Endothelial cell of umbilical vein (primary cell): ENCODE measurements around the gene TPM4. TPM values are rescaled to one million over a fixed set of nuclear protein-coding genes. Genes with fewer than 3 reads are reported as not detected.

Experiments used
- Bru-seq: library from RNA; stranded (reverse); fragments of 400-500 nt; gene quantifications from one replicate; lab custom pipeline; 2021; lab: Mats Ljungman, UMichigan
- BruChase-seq, 2 experiments: library from RNA; stranded (reverse); fragments of 400-500 nt; gene quantifications; one replicate each; lab custom pipeline; 2021; lab: Mats Ljungman, UMichigan
- BruUV-seq: library from RNA; stranded (reverse); fragments of 400-500 nt; replicated peaks from 2 replicates; lab custom pipeline; 2021; lab: Mats Ljungman, UMichigan
- CTCF ChIA-PET: fragments of 300-600, 350-600 bp; sonication (Branson Sonifier 250); formaldehyde crosslinking; loops from one replicate; lab custom pipeline; 2021; ENCODE audit warnings: antibody characterized with exemption, inconsistent platforms; lab: Charles Lee
- POLR2A ChIA-PET: fragments of 300-600, 350-600 bp; sonication (Branson Sonifier 250); formaldehyde crosslinking; loops from one replicate; lab custom pipeline; 2021; ENCODE audit warnings: antibody characterized with exemption, inconsistent platforms; lab: Charles Lee
- DNase-seq: peaks from one replicate; pipeline ENCODE4 v3.0.0-alpha.2; 2011; ENCODE audit warnings: low read depth, low spot score
- FAIRE-seq: peaks from 2 replicates; lab custom pipeline; 2011; peaks lifted over from hg19 to GRCh38; lab: Jason Lieb, UNC
- H2AFZ ChIP-seq: 2 replicates; pipeline ENCODE4 v1.6.0; 2012; ENCODE audit warnings: low read depth, low read length, control low read depth, inconsistent platforms
- H3K27ac ChIP-seq: 2 replicates; pipeline ENCODE4 v1.5.1; 2011; ENCODE audit warnings: low read depth, mild to moderate bottlenecking, control low read depth, low read length, moderate library complexity; ENCODE audit not compliant: insufficient read depth
- H3K27me3 ChIP-seq, 2 experiments: 2 replicates each; pipeline versions ENCODE4 v1.6.0 to v1.6.1; 2011; ENCODE audit warnings: low read length in 2 of 2, mixed read lengths in 1 of 2; ENCODE audit not compliant: control insufficient read depth in 2 of 2, insufficient read depth in 2 of 2
- H3K36me3 ChIP-seq, 2 experiments: 2 replicates in 1 of 2; 3 replicates in 1 of 2; pipeline ENCODE4 v1.5.1; 2011; ENCODE audit warnings: low read length in 2 of 2, mild to moderate bottlenecking in 1 of 2, moderate library complexity in 1 of 2; ENCODE audit not compliant: control insufficient read depth in 2 of 2, insufficient read depth in 2 of 2; ENCODE audit errors: extremely low read depth in 1 of 2
- H3K4me1 ChIP-seq: 3 replicates; pipeline ENCODE4 v1.5.1; 2011; ENCODE audit warnings: mild to moderate bottlenecking, low read length; ENCODE audit not compliant: control insufficient read depth, insufficient read depth; ENCODE audit errors: extremely low read depth
- H3K4me2 ChIP-seq: 2 replicates; pipeline ENCODE4 v1.6.1; 2011; ENCODE audit warnings: low read length, control low read depth, mixed read lengths; ENCODE audit not compliant: insufficient read depth
- H3K4me3 ChIP-seq, 3 experiments: fragments of 200-600 bp in 1 of 3; sonication (generic), shearing (Covaris generic) in 1 of 3; replicated peaks in 1 of 3; 2 replicates each; pipeline ENCODE4 v1.5.1; 2011 to 2016; ENCODE audit warnings: control low read depth in 3 of 3, low read length in 3 of 3, mild to moderate bottlenecking in 2 of 3, inconsistent platforms in 1 of 3, low read depth in 1 of 3, moderate library complexity in 1 of 3; ENCODE audit not compliant: insufficient read depth in 1 of 3
- H3K79me2 ChIP-seq: 2 replicates; pipeline ENCODE4 v1.6.0; 2012; ENCODE audit warnings: low read length, inconsistent platforms; ENCODE audit not compliant: control insufficient read depth, insufficient read depth
- H3K9ac ChIP-seq: replicated peaks from 2 replicates; pipeline ENCODE3; 2011; ENCODE audit warnings: low read length, control low read depth; ENCODE audit not compliant: insufficient read depth; ENCODE audit errors: extremely low read depth
- H3K9me1 ChIP-seq: replicated peaks from 3 replicates; pipeline ENCODE4 v1.6.0; 2011; ENCODE audit warnings: mild to moderate bottlenecking, low read length; ENCODE audit not compliant: control insufficient read depth, insufficient read depth; ENCODE audit errors: extremely low read depth
- H3K9me3 ChIP-seq: replicated peaks from 2 replicates; pipeline ENCODE4 v1.5.1; 2012; ENCODE audit warnings: low read length, inconsistent platforms; ENCODE audit not compliant: control insufficient read depth, insufficient read depth
- H4K20me1 ChIP-seq: replicated peaks from 2 replicates; pipeline ENCODE3; 2011; ENCODE audit warnings: mild to moderate bottlenecking, low read length; ENCODE audit not compliant: control insufficient read depth, insufficient read depth; ENCODE audit errors: extremely low read depth
- EZH2 ChIP-seq: IDR thresholded peaks from 2 replicates; pipeline ENCODE4 v1.6.1; 2012; ENCODE audit warnings: borderline replicate concordance, low read depth, mild to moderate bottlenecking, moderate library complexity, low read length, inconsistent platforms; ENCODE audit not compliant: severe bottlenecking
- FOS ChIP-seq: IDR thresholded peaks from 2 replicates; pipeline ENCODE4 v1.6.1; 2011; ENCODE audit warnings: mild to moderate bottlenecking, low read length, moderate library complexity, borderline replicate concordance; ENCODE audit not compliant: insufficient read depth
- GATA2 ChIP-seq: IDR thresholded peaks from 2 replicates; pipeline ENCODE4 v1.7.0; 2011; ENCODE audit warnings: low read depth, mild to moderate bottlenecking, moderate library complexity, mixed read lengths, low read length; ENCODE audit not compliant: insufficient read length, insufficient read depth
- JUN ChIP-seq: IDR thresholded peaks from 2 replicates; pipeline ENCODE4 v1.6.1; 2011; ENCODE audit warnings: borderline replicate concordance, low read depth; ENCODE audit not compliant: insufficient read length, insufficient read depth
- MYC ChIP-seq: IDR thresholded peaks from one replicate; pipeline ENCODE4 v1.6.1; 2011; ENCODE audit warnings: mild to moderate bottlenecking, low read depth, low read length
- POLR2A ChIP-seq: IDR thresholded peaks from 2 replicates; pipeline ENCODE4 v1.6.1; 2012; ENCODE audit warnings: low read depth, mild to moderate bottlenecking, control low read depth, low read length
- POLR2AphosphoS5 ChIP-seq: IDR thresholded peaks from 2 replicates; pipeline ENCODE4 v1.6.1; 2012; ENCODE audit warnings: low read depth, mild to moderate bottlenecking, control low read depth, low read length, moderate library complexity; ENCODE audit not compliant: insufficient read depth
- dilution Hi-C: fragments of 300-500 bp; cut with MboI; formaldehyde crosslinking; loops from one replicate; pipeline ENCODE4 v1.15.0; 2019; ENCODE audit warnings: low sequenced_read_pairs; ENCODE audit not compliant: extremely low pct_ligation_motif_present
- intact Hi-C: fragments of 100-400 bp; cut with micrococcal nuclease; formaldehyde crosslinking; loops from one replicate; pipeline ENCODE4 v1.10.0; 2022
- long read RNA-seq: library from polyadenylated mRNA; stranded (forward); transcript quantifications from one replicate; pipeline ENCODE4 v2.0.0, GENCODE V29; 2021
- polyA minus RNA-seq, 3 experiments: library from RNA; depleted of rRNA, polyadenylated mRNA; stranded (reverse); fragments of >200 nt; gene quantifications; 1 replicate in 1 of 3; 2 replicates in 2 of 3; pipeline ENCODE4 v1.2.3, GENCODE V29; 2011
- polyA plus RNA-seq, 4 experiments: library from polyadenylated mRNA; depleted of rRNA in 3 of 4; stranded (reverse) in 3 of 4; unstranded in 1 of 4; fragments of >200 nt; gene quantifications; 2 replicates each; pipeline versions ENCODE4 v1.2.1 to v1.2.3, GENCODE V29; 2011 to 2012; ENCODE audit warnings: missing spikeins in 1 of 4
- total RNA-seq: library from RNA; stranded (reverse); gene quantifications from 2 replicates; pipeline ENCODE4 v1.2.3, GENCODE V29; 2021
- TF ChIP-seq, protein P1 (sequence below): IDR thresholded peaks from 2 replicates; pipeline ENCODE4 v1.6.1; 2011; ENCODE audit not compliant: insufficient read depth, insufficient read length
- TF ChIP-seq, protein P2 (sequence below), 2 donors: IDR thresholded peaks; 1 replicate in 1 of 2; 2 replicates in 1 of 2; pipeline ENCODE4 v1.5.1; 2011; ENCODE audit warnings: low read length in 2 of 2, mild to moderate bottlenecking in 2 of 2, moderate library complexity in 2 of 2, control low read depth in 1 of 2, inconsistent platforms in 1 of 2, low read depth in 1 of 2; ENCODE audit not compliant: insufficient read depth in 1 of 2; ENCODE audit errors: extremely low read depth in 1 of 2

Gene TPM4
- total RNA-seq (875 and 924 TPM in 2 replicates), polyA plus RNA-seq (356 and 430 TPM in 2 replicates), polyA minus RNA-seq (357 TPM in 2 replicates), Bru-seq, nascent RNA (percentile 97 among the genes with signal in this experiment), BruChase-seq, experiment 1, labeled RNA remaining after a 6-hour chase (percentile 99 among the genes with signal in this experiment), BruChase-seq, experiment 2, labeled RNA remaining after a 2-hour chase (percentile 98 among the genes with signal in this experiment)
- 649 and 651 TPM in 2 replicates for polyA plus RNA-seq (2011; cell fraction: cytosol; rRNA removed)
- polyA plus RNA-seq (2011; cell fraction: nucleus; rRNA removed): 485 and 680 TPM in 2 replicates
- polyA plus RNA-seq (2012): 943 and 960 TPM in 2 replicates
- 149 TPM for polyA minus RNA-seq (2011; cell fraction: cytosol; rRNA and poly(A)+ RNA removed)
- polyA minus RNA-seq (2011; cell fraction: nucleus; rRNA and poly(A)+ RNA removed): 220 and 242 TPM in 2 replicates
- long read RNA-seq, transcript TPM4-213 (1 exons, 2,672 nt): minor isoform, 114 of 2,573 reads
- long read RNA-seq, transcript TPM4-201 (8 exons, 2,666 nt): major isoform, 2,135 of 2,573 reads
- long read RNA-seq, transcript TPM4-202 (9 exons, 1,417 nt): minor isoform, 44 of 2,573 reads
- long read RNA-seq, partial matches to known transcripts: 56 of 2,573 reads
- long read RNA-seq, other reads (novel, unspliced or antisense): 222 of 2,573 reads

GRCh38 chr19:16076154-16076957 lies at the start of gene TPM4:
Gene TPM4 (plus strand): TSS chr19:16076495. CDS start chr19:16076566, 71 bp downstream.
- POLR2A ChIA-PET: interaction anchor here (0.6 to 4.6 kb wide), 3 partner anchors 10 to 36 kb away, joined by 4 to 24 read pairs (median 9); no protein-coding TSS in a partner anchor
- no TSS peak for BruUV-seq

More at GRCh38 chr19:16076154-16076957, at the start of gene TPM4:
- no peaks in the 10 kb centered on the region for H4K20me1 ChIP-seq
- FAIRE-seq (peak; percentile 94), DNase-seq (peak; percentile 90)
- peak within 1 kb of the TSS; percentile 95 for H3K4me2 ChIP-seq
- dilution Hi-C loops: no loop called here
- peaks cover 5 to 10% of the 10 kb centered on the region in 2 experiments for H3K36me3 ChIP-seq
- no peaks in the 10 kb centered on the region for H3K9me1 ChIP-seq
- TF ChIP-seq EZH2 (no peak), POLR2A (peak; percentile 89), GATA2 (no peak), POLR2AphosphoS5 (peak; percentile 99), JUN (no peak), MYC (no peak), FOS (no peak)
- TF ChIP-seq, protein P1, sequence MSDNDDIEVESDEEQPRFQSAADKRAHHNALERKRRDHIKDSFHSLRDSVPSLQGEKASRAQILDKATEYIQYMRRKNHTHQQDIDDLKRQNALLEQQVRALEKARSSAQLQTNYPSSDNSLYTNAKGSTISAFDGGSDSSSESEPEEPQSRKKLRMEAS: no peak
- TF ChIP-seq, protein P2, sequence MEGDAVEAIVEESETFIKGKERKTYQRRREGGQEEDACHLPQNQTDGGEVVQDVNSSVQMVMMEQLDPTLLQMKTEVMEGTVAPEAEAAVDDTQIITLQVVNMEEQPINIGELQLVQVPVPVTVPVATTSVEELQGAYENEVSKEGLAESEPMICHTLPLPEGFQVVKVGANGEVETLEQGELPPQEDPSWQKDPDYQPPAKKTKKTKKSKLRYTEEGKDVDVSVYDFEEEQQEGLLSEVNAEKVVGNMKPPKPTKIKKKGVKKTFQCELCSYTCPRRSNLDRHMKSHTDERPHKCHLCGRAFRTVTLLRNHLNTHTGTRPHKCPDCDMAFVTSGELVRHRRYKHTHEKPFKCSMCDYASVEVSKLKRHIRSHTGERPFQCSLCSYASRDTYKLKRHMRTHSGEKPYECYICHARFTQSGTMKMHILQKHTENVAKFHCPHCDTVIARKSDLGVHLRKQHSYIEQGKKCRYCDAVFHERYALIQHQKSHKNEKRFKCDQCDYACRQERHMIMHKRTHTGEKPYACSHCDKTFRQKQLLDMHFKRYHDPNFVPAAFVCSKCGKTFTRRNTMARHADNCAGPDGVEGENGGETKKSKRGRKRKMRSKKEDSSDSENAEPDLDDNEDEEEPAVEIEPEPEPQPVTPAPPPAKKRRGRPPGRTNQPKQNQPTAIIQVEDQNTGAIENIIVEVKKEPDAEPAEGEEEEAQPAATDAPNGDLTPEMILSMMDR (IDR thresholded peaks at IDR 0.05; ENCODE audit: extremely low read depth in 1 of 2, insufficient read depth in 1 of 2, low read depth in 1 of 2, low read length in 2 of 2): no peak
- CTCF ChIA-PET: interaction anchor here (0.9 to 5.2 kb wide), 6 partner anchors 10 to 35 kb away, joined by 3 to 40 read pairs (median 6); partner anchors contain the start of gene RAB8A
- peak within 1 kb of the TSS; percentile 99 for H3K9ac ChIP-seq
- intact Hi-C loops: loop anchor here (1.0 to 10.0 kb wide), 4 partner anchors 9 to 826 kb away; partner anchors contain the start of gene KLF2
- H3K27ac ChIP-seq: peak within 1 kb of the TSS; percentile 100
- no peaks in the 10 kb centered on the region for H3K27me3 ChIP-seq
- H3K9me3 ChIP-seq: no peaks in the 10 kb centered on the region
- peak within 1 kb of the TSS; percentile 64 to 96 (median 95) for H3K4me3 ChIP-seq
- H3K79me2 ChIP-seq: peaks cover 49% of the 10 kb centered on the region
- peaks cover 39% of the 10 kb centered on the region for H3K4me1 ChIP-seq
- H2AFZ ChIP-seq: no peak within 1 kb of the TSS
